ENCODE results near the gene VKORC1L1. TPM values are rescaled to one million over a fixed set of nuclear protein-coding genes. Genes with fewer than 3 reads are reported as not detected.

The VKORC1L1 gene
- total and polyA plus RNA-seq, 8 donors = 3.4 to 12.0 (median 8.0) TPM

DNA sequence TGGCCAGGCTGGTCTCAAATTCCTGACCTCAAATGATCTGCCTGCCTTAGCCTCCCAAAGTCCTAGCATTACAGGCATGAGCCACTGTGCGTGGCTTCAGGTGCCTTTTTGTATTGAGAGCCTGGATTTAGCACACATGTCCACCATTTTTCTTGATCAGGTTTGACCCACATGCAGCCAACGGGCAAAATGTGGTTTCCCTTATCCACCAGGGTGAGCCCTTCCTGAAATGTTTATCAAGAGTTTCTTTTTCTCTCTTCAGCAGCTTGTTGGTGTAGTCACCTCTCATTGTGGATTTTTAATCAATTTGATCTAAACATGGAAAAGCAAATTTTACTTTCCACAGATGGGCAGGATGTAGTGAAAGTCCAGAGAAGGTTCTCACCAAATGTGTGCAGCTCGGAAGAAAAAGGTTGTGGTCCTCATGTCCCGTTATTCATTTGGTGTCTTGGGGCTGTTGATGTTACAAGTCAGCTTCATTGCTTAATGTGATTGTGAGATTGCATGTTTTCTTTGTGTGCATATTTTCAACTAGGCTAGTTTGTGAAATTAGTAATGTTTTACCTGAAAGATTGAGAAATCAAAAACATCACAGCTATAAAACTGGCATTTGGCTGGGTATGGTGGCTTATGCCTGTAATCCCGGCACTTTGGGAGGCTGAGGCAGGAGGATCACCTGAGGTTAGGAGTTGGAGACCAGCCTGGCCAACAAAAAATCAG is 80.3 kb downstream of the VKORC1L1 start:
- ATAC-seq (no peak), FAIRE-seq (no peak), DNase-seq (peak in 1 of 6 donors; percentile 9)
- Histone ChIP-seq H3K4me3 (no peak overlapping the region), H3K36me3 (peaks cover 0 to 12% (median 2%) of the 10 kb centered on the region in 3 donors), H3K27ac (no peak overlapping the region), H3K9me3 (no peaks in the 10 kb centered on the region), H3K27me3 (no peaks in the 10 kb centered on the region), H3K4me1 (no peaks in the 10 kb centered on the region)
- intact Hi-C loops (cut with DNase I) = no loop called here
- TF ChIP-seq, protein P1, sequence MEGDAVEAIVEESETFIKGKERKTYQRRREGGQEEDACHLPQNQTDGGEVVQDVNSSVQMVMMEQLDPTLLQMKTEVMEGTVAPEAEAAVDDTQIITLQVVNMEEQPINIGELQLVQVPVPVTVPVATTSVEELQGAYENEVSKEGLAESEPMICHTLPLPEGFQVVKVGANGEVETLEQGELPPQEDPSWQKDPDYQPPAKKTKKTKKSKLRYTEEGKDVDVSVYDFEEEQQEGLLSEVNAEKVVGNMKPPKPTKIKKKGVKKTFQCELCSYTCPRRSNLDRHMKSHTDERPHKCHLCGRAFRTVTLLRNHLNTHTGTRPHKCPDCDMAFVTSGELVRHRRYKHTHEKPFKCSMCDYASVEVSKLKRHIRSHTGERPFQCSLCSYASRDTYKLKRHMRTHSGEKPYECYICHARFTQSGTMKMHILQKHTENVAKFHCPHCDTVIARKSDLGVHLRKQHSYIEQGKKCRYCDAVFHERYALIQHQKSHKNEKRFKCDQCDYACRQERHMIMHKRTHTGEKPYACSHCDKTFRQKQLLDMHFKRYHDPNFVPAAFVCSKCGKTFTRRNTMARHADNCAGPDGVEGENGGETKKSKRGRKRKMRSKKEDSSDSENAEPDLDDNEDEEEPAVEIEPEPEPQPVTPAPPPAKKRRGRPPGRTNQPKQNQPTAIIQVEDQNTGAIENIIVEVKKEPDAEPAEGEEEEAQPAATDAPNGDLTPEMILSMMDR (IDR thresholded peaks at IDR 0.05) = no peak
- 96% methylated on average over 5 of the region's 5 CpGs for WGBS, 2 donors

DNA sequence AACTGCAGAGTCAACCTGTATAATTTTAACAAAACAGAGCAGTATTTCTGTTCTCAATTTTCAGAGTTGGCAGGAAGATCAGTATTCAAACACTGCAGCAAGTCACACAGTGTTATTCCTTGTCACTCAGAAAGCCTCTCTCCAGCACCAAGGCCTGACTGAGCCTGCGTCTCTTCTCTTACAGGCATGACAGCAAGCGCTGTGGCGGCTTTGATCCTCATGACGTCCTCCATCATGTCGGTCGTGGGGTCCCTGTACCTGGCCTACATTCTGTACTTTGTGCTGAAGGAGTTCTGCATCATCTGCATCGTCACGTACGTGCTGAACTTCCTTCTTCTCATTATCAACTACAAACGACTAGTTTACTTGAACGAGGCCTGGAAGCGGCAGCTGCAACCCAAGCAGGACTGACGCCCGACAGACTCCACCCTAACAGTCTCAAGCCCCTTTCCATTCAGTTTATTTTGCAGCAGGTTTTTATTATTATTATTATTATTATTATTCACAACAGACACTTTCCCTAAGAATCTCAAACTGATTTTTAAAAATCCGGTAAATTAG is 81.1 kb downstream of the VKORC1L1 start:
- no peak overlapping the region for H3K4me3 ChIP-seq
- no peak overlapping the region for H3K27ac ChIP-seq
- DNase-seq (peak in 1 of 6 donors; percentile 20), FAIRE-seq (no peak), ATAC-seq (no peak)
- intact Hi-C loops (cut with DNase I) = no loop called here
- WGBS, 2 donors = 91% methylated on average over 15 of the region's 15 CpGs
- H3K4me1 ChIP-seq = no peaks in the 10 kb centered on the region
- no peaks in the 10 kb centered on the region for H3K9me3 ChIP-seq
- no peaks in the 10 kb centered on the region for H3K27me3 ChIP-seq
- H3K36me3 ChIP-seq = peaks cover 0 to 13% (median 2%) of the 10 kb centered on the region in 3 donors
- TF ChIP-seq, protein P1 (IDR thresholded peaks at IDR 0.05) = no peak

DNA sequence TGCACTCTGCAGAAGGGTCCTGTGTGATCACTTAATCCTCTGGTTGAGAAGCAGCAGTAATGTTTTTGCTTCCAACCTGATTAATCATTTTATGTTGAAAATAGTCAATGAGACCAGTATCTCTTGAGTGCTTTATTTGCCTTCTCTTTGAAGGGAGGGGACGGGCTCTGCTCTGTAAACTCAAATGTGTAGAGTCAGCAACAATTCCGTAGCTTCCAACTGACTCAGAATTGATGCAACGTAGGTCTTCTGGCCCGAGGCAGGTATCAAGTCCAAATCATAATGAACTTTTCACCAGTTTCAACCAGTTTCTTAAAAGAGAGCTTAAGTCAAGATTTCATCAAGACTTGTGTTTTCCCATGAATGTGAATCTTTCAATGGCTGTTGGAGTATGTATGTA is 82.8 kb downstream of the VKORC1L1 start:
- ATAC-seq = peak in 2 of 4 donors; percentile 37 to 75
- Histone ChIP-seq H3K4me3 (no peak overlapping the region), H3K27me3 (no peaks in the 10 kb centered on the region), H3K36me3 (peaks cover 2 to 22% (median 5%) of the 10 kb centered on the region in 3 donors), H3K9me3 (no peaks in the 10 kb centered on the region), H3K27ac (no peak overlapping the region), H3K4me1 (no peaks in the 10 kb centered on the region)
- DNase-seq = no peak
- TF ChIP-seq, protein P1 (IDR thresholded peaks at IDR 0.05) = no peak
- 84 to 87% methylated on average over 4 of the region's 4 CpGs for WGBS, 2 donors
- intact Hi-C loops (cut with DNase I) = no loop called here
- no peak for FAIRE-seq

DNA sequence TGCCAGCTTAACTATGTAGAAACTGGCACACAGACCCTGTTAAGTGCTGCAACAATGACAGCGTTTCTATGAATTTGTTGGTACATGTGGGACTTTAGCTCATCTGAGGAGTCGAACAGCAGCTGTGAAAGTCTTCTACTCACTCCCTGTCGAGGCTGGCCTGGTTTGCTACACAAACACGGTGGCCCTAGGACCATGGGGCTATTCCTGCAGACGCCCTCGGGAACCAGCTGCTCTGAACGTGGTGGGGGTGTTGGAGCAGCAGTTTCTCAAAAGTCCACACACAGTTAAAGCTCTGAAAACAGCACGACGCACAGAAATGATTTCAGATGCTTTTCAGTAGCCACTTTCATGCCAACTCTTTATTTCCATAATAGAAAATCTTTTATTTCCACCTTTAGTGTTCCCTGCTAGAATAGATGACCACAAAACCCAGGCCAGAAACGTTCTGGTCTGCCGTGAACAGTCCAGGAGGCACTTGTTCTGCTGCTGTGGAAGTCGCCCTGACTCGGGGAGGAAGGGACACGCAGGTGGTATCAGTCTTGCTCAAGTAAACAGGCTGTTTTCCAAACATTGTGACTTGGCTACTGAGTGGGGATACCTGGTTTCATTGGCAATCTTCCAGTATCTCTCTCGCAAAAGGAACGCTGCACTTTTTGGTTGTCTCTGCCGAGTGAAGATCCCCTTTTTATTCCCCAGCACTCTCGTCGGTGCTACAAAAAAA is 87.6 kb downstream of the VKORC1L1 start:
- Histone ChIP-seq H3K4me3 (no peak overlapping the region), H3K4me1 (no peaks in the 10 kb centered on the region), H3K36me3 (peaks cover under 1 to 32% (median 5%) of the 10 kb centered on the region in 3 donors), H3K9me3 (no peaks in the 10 kb centered on the region), H3K27me3 (no peaks in the 10 kb centered on the region), H3K27ac (no peak overlapping the region)
- no peak for FAIRE-seq
- DNase-seq = peak in 1 of 6 donors; percentile 30
- intact Hi-C loops (cut with DNase I) = no loop called here
- ATAC-seq = peak in 1 of 4 donors; percentile 12
- TF ChIP-seq, protein P1 (IDR thresholded peaks at IDR 0.05) = no peak
- WGBS, 2 donors = 83 to 85% methylated on average over 19 of the region's 19 CpGs
